NT2/D1 (cell line): ENCODE measurements around the gene OR14C36.
"Not testable (repeated sequence)": the region's sequence is repeated elsewhere in the genome, so short reads cannot be mapped to it uniquely, and the experiment has no call there.

Experiments used
- DNase-seq: peaks from one replicate; pipeline ENCODE4 v3.0.0-alpha.2; 2011; ENCODE audit warnings: low read depth, low spot score
- H3K27me3 ChIP-seq: 2 replicates; pipeline ENCODE4 v1.6.0; 2011; ENCODE audit warnings: mild to moderate bottlenecking; ENCODE audit not compliant: insufficient read length, insufficient read depth
- H3K36me3 ChIP-seq: 2 replicates; pipeline ENCODE4 v1.6.1; 2011; ENCODE audit warnings: mild to moderate bottlenecking, low read length, mixed read lengths; ENCODE audit not compliant: insufficient read depth, insufficient read length
- H3K4me1 ChIP-seq: 2 replicates; pipeline ENCODE4 v1.5.1; 2011; ENCODE audit not compliant: insufficient read depth, insufficient read length
- H3K4me3 ChIP-seq: 2 replicates; pipeline ENCODE4 v1.5.1; 2011; ENCODE audit warnings: low read depth; ENCODE audit not compliant: insufficient read length
- H3K9ac ChIP-seq: 2 replicates; pipeline ENCODE4 v1.6.0; 2011; ENCODE audit warnings: low read depth; ENCODE audit not compliant: insufficient read length
- H3K9me3 ChIP-seq: 2 replicates; pipeline ENCODE4 v1.5.1; 2011; ENCODE audit warnings: mild to moderate bottlenecking, low read length; ENCODE audit not compliant: insufficient read depth
- SUZ12 ChIP-seq: IDR thresholded peaks from 2 replicates; pipeline ENCODE4 v1.6.1; 2011; ENCODE audit not compliant: insufficient read length, insufficient read depth; ENCODE audit errors: extremely low read depth
- YY1 ChIP-seq: IDR thresholded peaks from 2 replicates; pipeline ENCODE4 v1.6.1; 2011; ENCODE audit not compliant: insufficient read length, insufficient read depth
- ZNF274 ChIP-seq: IDR thresholded peaks from 2 replicates; pipeline ENCODE4 v1.6.1; 2011; ENCODE audit warnings: mild to moderate bottlenecking, low read depth, low read length

The OR14C36 gene

GRCh38 chr1:248348475-248348874 is at the start of gene OR14C36:
TSS of gene OR14C36 (plus strand) at chr1:248348775. CDS start at chr1:248348775, 0 bp downstream.
- no peak for DNase-seq
- Histone ChIP-seq H3K27me3 (no peaks in the 10 kb centered on the region), H3K4me1 (no peaks in the 10 kb centered on the region), H3K4me3 (no peak within 1 kb of the TSS), H3K36me3 (no peaks in the 10 kb centered on the region), H3K9ac (no peak within 1 kb of the TSS), H3K9me3 (no peaks in the 10 kb centered on the region)
- TF ChIP-seq ZNF274 (no peak), SUZ12 (no peak)

DNA sequence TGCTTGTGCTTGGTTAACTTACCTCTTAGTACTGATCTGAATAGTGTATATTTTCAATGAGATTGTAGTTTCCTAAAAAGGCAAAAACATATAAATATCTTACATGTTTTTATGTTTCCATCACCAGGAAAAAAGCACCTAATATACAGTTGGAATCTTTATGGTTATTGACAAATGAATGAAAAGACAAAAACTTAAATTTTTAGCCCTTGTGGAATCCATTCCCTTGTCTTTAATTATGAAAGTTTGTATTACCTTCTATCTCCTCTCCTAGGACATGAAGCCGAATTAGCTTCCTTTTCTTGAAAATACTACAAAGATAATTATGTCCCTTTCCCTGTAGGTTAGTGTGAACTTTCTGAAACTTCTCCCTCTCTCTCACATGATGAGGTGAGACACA is 45.3 kb upstream of the OR14C36 start, which contains the start of gene OR2T12:
Gene OR2T12, minus strand, starts transcription at position 101 of the 400 bp plus-strand sequence. CDS start 7,846 bp downstream, outside the sequence.
- no peaks in the 10 kb centered on the region for H3K36me3 ChIP-seq
- no peak within 1 kb of the TSS for H3K9ac ChIP-seq
- H3K27me3 ChIP-seq, result no peaks in the 10 kb centered on the region
- H3K4me1 ChIP-seq, result no peaks in the 10 kb centered on the region
- no peak for TF ChIP-seq SUZ12
- TF ChIP-seq YY1, result no peak
- TF ChIP-seq ZNF274, result no peak
- no peaks in the 10 kb centered on the region for H3K9me3 ChIP-seq
- H3K4me3 ChIP-seq, result no peak within 1 kb of the TSS
- DNase-seq, result no peak

DNA sequence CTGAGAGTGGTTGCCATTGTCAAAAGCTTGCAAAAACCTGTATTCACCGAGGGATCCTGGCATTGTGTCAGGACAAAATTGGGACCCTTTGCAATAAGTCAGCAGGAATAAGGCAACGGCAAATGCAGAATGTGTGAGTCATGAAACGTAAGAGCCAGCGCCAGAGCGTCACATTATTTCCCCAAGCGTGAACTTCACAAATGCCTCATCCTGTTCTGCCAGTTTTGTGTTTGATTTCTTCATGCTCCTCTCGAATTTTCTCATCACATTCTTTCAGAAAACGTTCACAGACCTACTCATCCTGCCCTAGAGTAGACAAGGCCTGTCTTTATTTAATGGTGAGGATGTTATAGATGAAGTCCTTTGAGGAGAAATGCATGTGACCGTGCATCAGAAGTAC is 42.9 kb upstream of the OR14C36 start:
- H3K9me3 ChIP-seq, DNase-seq: not testable (repeated sequence)

DNA sequence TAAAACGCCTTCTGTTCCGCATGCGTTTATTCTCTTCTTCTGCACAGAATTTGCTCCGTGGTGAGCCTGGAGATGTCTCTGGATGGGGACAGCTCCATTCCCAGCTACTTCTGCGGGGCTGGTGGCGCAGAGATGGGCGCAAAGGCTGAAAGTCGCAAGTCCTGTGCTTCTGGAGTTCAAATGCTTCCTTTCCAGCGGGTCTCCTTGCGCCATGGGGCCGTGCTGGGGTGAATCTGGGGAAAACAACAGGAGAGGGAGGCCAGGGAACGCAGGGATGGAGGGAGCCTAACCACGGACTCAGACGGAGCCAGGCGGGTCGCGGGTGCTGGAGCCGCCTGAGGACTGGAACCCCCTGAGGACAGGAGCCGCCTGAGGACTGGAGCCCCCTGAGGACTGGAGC is 42.5 kb upstream of the OR14C36 start:
- Histone ChIP-seq H3K36me3 (no peaks in the 10 kb centered on the region), H3K4me3 (no peak overlapping the region), H3K9ac (no peak overlapping the region), H3K27me3 (no peaks in the 10 kb centered on the region), H3K9me3 (no peaks in the 10 kb centered on the region), H3K4me1 (no peaks in the 10 kb centered on the region)
- DNase-seq, result no peak
- TF ChIP-seq YY1 (no peak), SUZ12 (no peak), ZNF274 (no peak)

More for the DNA sequence above, 42.9 kb upstream of the OR14C36 start:
- not testable (repeated sequence) for H3K4me1 ChIP-seq, H3K9ac ChIP-seq, H3K4me3 ChIP-seq, H3K36me3 ChIP-seq, H3K27me3 ChIP-seq

DNA sequence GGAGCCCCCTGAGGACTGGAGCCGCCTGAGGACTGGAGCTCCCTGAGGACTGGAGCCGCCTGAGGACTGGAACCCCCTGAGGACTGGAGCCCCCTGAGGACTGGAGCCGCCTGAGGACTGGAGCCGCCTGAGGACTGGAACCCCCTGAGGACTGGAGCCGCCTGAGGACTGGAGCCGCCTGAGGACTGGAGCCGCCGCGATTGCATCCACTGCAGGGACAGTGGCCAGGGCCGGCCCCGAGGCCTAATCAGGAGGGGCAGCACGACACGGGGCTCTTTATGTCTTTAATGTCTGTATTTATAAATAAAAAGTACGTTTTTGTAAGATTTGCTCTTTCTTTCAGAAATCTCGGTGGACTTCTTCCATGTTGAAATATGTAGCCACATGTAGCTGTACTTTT is 41.8 kb upstream of the OR14C36 start:
- not testable (repeated sequence) for H3K9me3 ChIP-seq

DNA sequence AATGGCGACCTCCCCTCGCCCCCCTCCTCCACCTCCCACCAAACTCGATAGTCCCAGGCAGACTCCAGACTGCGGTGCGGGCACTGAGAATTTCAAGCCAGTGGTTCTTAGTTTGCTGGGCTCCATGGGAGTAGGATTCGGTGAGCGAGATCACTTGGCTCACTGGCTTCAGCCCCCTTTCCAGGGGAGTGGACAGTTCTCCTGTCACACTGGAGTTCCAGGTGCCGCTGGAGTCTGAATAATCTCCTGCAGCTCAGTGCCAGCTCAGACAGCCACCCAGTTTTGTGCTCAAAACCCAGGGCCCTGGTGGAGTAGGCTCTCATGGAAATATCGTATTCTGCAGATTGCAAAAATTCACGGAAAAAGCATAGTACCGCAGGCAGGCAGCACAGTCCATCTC is 31.8 kb upstream of the OR14C36 start:
- H3K4me3 ChIP-seq, result no peak overlapping the region
- no peaks in the 10 kb centered on the region for H3K9me3 ChIP-seq
- H3K27me3 ChIP-seq, result no peaks in the 10 kb centered on the region
- no peaks in the 10 kb centered on the region for H3K36me3 ChIP-seq
- no peak overlapping the region for H3K9ac ChIP-seq
- TF ChIP-seq YY1 (no peak), SUZ12 (no peak), ZNF274 (no peak)
- H3K4me1 ChIP-seq, result no peaks in the 10 kb centered on the region
- no peak for DNase-seq

More for the DNA sequence above, 41.8 kb upstream of the OR14C36 start:
- H3K27me3 ChIP-seq, H3K4me3 ChIP-seq, DNase-seq, H3K9ac ChIP-seq, H3K36me3 ChIP-seq, H3K4me1 ChIP-seq: not testable (repeated sequence)

DNA sequence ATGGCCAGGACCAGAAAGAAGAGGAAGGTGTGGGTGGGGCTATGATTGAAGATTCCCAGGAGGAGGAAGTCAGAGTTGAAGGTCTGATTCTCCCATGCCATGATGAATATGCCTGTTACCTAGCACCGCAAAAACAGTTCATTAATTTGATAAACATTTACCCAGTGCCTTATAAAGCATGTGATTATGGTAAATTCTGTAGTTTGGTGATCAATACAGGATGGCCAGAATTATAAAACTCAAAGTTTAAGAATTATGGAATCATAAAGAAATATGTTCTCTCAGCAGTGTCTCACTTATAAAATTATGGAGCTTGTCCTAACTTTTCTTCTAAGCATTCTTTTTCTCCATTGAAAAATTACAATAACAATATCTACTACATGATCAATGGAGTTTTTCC is 24.1 kb upstream of the OR14C36 start, which contains the start of gene OR2M7:
Gene OR2M7, minus strand, starts transcription at position 101 of the 400 bp plus-strand sequence. Its CDS starts 0 bp downstream, at position 101.
- Histone ChIP-seq H3K4me1 (no peaks in the 10 kb centered on the region), H3K36me3 (no peaks in the 10 kb centered on the region), H3K9ac (no peak within 1 kb of the TSS), H3K9me3 (no peaks in the 10 kb centered on the region), H3K4me3 (no peak within 1 kb of the TSS), H3K27me3 (no peaks in the 10 kb centered on the region)
- no peak for TF ChIP-seq ZNF274
- TF ChIP-seq SUZ12, result no peak
- TF ChIP-seq YY1, result no peak
- no peak for DNase-seq

DNA sequence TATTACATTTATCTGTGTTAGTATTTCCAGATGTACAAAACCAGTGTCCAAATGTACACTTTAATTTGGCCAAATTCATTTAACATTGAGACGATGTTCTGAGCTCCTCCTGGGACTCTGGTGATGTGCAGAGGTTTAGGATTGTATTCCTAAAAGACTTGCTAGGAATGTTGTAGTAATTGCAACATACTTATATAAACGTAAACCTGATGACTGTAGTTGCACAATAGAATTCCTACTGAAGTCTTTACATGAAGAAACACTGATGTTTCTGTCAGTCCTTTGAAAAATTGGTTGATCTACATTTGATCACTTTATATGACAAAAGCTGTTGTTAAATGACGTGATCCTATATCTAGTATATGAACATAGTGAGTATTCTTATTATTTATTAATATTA is 5.1 kb upstream of the OR14C36 start:
- H3K9ac ChIP-seq, result no peak overlapping the region
- TF ChIP-seq YY1, result no peak
- no peak for TF ChIP-seq SUZ12
- TF ChIP-seq ZNF274, result no peak
- no peak for DNase-seq
- no peaks in the 10 kb centered on the region for H3K27me3 ChIP-seq
- H3K36me3 ChIP-seq, result no peaks in the 10 kb centered on the region
- H3K4me1 ChIP-seq, result no peaks in the 10 kb centered on the region
- no peaks in the 10 kb centered on the region for H3K9me3 ChIP-seq
- no peak overlapping the region for H3K4me3 ChIP-seq
